Measurements from ENCODE around the gene DPP6.

Gene DPP6

DNA sequence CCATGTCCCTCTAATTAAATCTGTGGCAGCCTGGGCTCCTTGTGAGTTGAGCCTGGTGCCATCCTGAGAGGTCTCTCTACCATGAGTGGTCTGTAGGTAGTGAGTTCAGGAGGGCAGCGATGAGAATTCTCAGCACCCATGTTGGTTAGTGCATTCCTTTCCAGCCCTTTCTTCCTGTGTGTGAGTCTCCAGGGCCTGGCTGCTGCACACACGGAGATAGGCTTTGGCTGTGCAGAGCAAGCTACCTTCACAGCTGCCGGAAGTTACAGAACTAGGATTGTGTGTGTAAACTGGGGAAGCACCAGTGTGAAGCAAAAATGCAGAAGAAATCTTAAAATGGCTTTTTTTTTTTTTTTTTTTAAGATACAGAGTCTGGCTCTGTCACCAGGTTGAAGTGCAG, 592.2 kb downstream of the DPP6 start:
- Histone ChIP-seq H3K9ac (ENCODE audit: low read length) (no peak overlapping the region), H3K27me3 (ENCODE audit: control insufficient read depth, insufficient read depth, low read length) (no peaks in the 10 kb centered on the region), H3K9me3 (ENCODE audit: control insufficient read depth, insufficient read depth, low read depth, low read length) (no peaks in the 10 kb centered on the region), H3K4me1 (ENCODE audit: control insufficient read depth, insufficient read depth, low read length) (no peaks in the 10 kb centered on the region), H3K27ac (ENCODE audit: low read depth, low read length) (no peak overlapping the region), H3K36me3 (ENCODE audit: control insufficient read depth, insufficient read depth, low read length) (no peaks in the 10 kb centered on the region), H3K4me3 (ENCODE audit: low read depth, low read length) (no peak overlapping the region)

DNA sequence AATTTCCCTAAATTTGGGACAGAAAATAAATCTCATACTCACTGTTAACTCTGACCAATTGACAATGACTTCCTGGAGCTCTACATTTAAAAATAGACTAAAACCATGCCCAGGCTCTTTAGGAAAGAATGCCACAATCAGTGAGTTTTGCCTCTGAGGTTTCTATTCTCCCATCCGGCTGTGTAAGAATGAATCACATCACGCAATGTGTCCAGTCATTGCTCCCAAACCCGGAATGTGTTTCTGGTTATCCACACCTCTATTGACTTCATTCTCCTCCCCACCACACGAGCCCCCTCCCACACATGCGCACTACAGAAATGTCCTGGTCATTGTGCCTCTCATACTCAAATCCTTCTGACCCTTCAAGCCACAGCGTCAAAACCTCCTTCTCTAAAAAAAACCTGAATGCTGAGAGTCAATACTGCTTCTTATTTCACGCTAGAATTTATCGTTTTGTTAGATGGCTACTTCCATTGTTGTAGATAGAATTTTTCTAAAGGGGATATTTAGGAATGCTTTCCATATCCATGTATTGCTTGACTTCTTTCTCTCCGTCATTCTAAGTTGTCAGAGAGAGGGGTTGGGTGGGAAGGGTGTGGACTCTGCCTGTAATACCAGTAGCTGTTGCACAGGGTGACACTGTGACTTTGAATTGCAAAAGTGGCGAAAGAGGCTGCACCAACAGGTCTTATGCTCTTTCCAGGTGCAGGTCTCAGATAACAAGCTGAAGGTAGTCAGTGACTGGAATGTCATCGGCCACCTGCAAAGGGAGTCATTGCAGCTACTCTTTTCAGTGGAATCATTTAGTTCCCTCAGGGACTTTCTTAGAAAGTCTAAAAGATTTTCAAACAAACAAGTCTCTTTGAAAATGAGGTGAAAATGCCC, 594.2 kb downstream of the DPP6 start:
- no peak overlapping the region for H3K4me3 ChIP-seq (ENCODE audit: low read depth, low read length)
- no peak overlapping the region for H3K9ac ChIP-seq (ENCODE audit: low read length)
- peaks cover 9% of the 10 kb centered on the region; the same call in 1 of the 2 replicates for H3K9me3 ChIP-seq (ENCODE audit: control insufficient read depth, insufficient read depth, low read depth, low read length)
- no peaks in the 10 kb centered on the region for H3K36me3 ChIP-seq (ENCODE audit: control insufficient read depth, insufficient read depth, low read length)
- no peaks in the 10 kb centered on the region for H3K27me3 ChIP-seq (ENCODE audit: control insufficient read depth, insufficient read depth, low read length)
- H3K4me1 ChIP-seq (ENCODE audit: control insufficient read depth, insufficient read depth, low read length) = no peaks in the 10 kb centered on the region
- no peak overlapping the region for H3K27ac ChIP-seq (ENCODE audit: low read depth, low read length)

DNA sequence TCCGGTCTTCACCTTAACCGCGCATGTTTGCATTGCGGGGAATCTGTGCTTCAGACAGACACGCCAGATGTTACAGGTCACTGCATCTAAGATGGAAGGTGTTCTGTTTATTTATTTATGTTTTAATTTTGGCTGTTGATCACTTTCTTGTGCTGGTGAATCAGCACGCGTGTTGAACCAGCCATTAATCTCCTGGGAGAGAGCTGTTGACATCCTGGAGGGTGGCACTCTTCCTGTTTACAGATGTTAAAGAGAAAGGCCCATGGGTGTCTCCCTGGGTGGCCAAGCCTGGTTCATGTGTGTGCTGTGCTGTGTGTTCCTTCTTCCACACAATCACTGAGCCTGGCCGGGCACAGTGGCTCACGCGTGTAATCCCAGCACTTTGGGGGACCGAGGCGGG, 595.4 kb downstream of the DPP6 start:
- H3K9me3 ChIP-seq (ENCODE audit: control insufficient read depth, insufficient read depth, low read depth, low read length) = peaks cover 9% of the 10 kb centered on the region; the same call in 1 of the 2 replicates

DNA sequence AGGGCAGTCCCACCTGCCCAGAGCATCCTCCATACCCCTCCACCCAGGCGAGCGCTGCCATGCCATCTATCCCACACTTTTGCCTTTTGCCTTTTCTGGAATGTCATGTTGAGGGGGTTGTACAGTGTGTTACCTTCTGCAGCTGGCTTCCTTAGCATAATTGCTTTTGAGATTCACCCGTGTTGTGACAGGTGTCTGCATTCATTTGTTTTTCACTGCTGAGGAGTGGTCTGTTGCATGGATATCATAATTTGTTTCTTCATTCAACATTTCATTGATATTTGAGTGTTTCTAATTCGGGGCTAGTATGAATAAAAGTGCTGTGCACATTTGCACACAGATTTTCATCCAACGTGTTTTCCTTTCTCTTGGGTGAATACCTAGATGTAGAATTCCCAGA, 596.8 kb downstream of the DPP6 start:
- Histone ChIP-seq H3K4me1 (ENCODE audit: control insufficient read depth, insufficient read depth, low read length) (no peaks in the 10 kb centered on the region), H3K27ac (ENCODE audit: low read depth, low read length) (no peak overlapping the region), H3K36me3 (ENCODE audit: control insufficient read depth, insufficient read depth, low read length) (no peaks in the 10 kb centered on the region), H3K9ac (ENCODE audit: low read length) (no peak overlapping the region), H3K27me3 (ENCODE audit: control insufficient read depth, insufficient read depth, low read length) (0 out of 2 replicates have a peak, but pooled peaks cover 2% of the 10 kb centered on the region), H3K4me3 (ENCODE audit: low read depth, low read length) (no peak overlapping the region), H3K9me3 (ENCODE audit: control insufficient read depth, insufficient read depth, low read depth, low read length) (peaks cover 9% of the 10 kb centered on the region; the same call in 1 of the 2 replicates)

More for the DNA sequence above, 595.4 kb downstream of the DPP6 start:
- Histone ChIP-seq H3K27me3 (ENCODE audit: control insufficient read depth, insufficient read depth, low read length) (no peaks in the 10 kb centered on the region), H3K27ac (ENCODE audit: low read depth, low read length) (no peak overlapping the region), H3K36me3 (ENCODE audit: control insufficient read depth, insufficient read depth, low read length) (no peaks in the 10 kb centered on the region), H3K4me3 (ENCODE audit: low read depth, low read length) (no peak overlapping the region), H3K4me1 (ENCODE audit: control insufficient read depth, insufficient read depth, low read length) (no peaks in the 10 kb centered on the region), H3K9ac (ENCODE audit: low read length) (no peak overlapping the region)

DNA sequence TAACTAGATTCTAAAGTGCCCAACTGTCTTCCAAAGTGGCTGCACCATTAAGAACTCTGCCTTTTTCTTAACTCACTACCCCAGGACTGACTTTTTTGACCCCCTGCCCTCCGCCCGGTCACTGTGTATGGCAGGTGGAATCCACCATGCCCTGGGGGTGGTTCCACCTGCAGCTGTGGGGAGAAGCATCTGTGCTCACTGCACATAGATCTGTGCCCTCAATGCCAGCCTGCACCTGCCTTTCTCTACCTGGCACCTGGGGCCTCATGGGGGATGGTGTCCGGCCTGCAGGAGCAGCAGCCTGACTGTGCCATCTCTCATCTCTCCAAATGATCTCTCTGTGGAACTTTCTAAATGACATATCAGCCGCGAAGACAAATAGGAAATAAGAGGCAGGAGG, 597.2 kb downstream of the DPP6 start:
- Histone ChIP-seq H3K27ac (ENCODE audit: low read depth, low read length) (no peak overlapping the region), H3K4me1 (ENCODE audit: control insufficient read depth, insufficient read depth, low read length) (no peaks in the 10 kb centered on the region), H3K9ac (ENCODE audit: low read length) (no peak overlapping the region), H3K4me3 (ENCODE audit: low read depth, low read length) (no peak overlapping the region), H3K36me3 (ENCODE audit: control insufficient read depth, insufficient read depth, low read length) (no peaks in the 10 kb centered on the region), H3K9me3 (ENCODE audit: control insufficient read depth, insufficient read depth, low read depth, low read length) (peaks cover 9% of the 10 kb centered on the region; the same call in 1 of the 2 replicates), H3K27me3 (ENCODE audit: control insufficient read depth, insufficient read depth, low read length) (0 out of 2 replicates have a peak, but pooled peaks cover 2% of the 10 kb centered on the region)

DNA sequence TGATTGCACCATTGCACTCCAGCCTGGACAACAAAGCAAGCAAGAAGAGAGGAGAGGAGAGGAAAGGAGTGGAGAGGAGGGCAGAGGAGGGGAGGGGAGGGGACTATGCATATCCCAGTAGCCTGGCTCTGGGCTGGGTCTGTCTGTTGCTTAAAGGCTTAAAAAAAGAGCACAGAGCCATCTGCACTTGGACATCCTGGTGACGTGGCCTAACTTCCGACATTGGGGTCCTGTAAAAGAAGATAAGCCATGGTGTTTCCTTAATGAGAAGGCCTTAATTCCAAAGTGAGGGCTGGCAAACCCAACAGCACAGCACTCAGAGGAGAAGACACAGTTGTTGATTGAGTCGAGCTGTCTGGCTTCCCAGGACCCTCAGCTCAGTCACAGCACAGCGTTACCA, 598.1 kb downstream of the DPP6 start:
- Histone ChIP-seq H3K9me3 (ENCODE audit: control insufficient read depth, insufficient read depth, low read depth, low read length) (peaks cover 9% of the 10 kb centered on the region; the same call in 1 of the 2 replicates), H3K27me3 (ENCODE audit: control insufficient read depth, insufficient read depth, low read length) (0 out of 2 replicates have a peak, but pooled peaks cover 2% of the 10 kb centered on the region), H3K4me3 (ENCODE audit: low read depth, low read length) (no peak overlapping the region)

DNA sequence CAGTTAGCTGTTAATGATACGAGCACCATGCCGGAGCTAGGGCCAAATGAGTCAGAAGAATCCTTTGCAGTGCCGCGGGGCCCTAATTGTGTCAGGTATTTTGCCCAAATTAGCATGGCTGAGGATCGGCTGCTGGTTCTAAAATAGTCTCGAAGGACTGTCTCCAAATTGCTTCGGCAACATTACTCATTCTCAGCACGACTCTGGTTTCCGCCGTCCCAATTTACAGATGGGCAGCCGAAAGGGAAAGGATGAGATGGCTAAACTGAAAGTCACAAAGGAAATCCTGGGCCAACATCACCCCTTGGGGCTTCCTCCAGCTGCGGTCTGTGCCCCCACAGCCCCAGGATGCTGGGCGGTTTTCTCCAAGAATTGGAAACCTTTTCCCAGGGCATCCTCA, 599.3 kb downstream of the DPP6 start:
- Histone ChIP-seq H3K9ac (ENCODE audit: low read length) (no peak overlapping the region), H3K9me3 (ENCODE audit: control insufficient read depth, insufficient read depth, low read depth, low read length) (peaks cover 9% of the 10 kb centered on the region; the same call in 1 of the 2 replicates), H3K4me1 (ENCODE audit: control insufficient read depth, insufficient read depth, low read length) (no peaks in the 10 kb centered on the region), H3K27me3 (ENCODE audit: control insufficient read depth, insufficient read depth, low read length) (0 out of 2 replicates have a peak, but pooled peaks cover 2% of the 10 kb centered on the region), H3K36me3 (ENCODE audit: control insufficient read depth, insufficient read depth, low read length) (no peaks in the 10 kb centered on the region), H3K27ac (ENCODE audit: low read depth, low read length) (no peak overlapping the region), H3K4me3 (ENCODE audit: low read depth, low read length) (no peak overlapping the region)

More for the DNA sequence above, 598.1 kb downstream of the DPP6 start:
- Histone ChIP-seq H3K27ac (ENCODE audit: low read depth, low read length) (no peak overlapping the region), H3K4me1 (ENCODE audit: control insufficient read depth, insufficient read depth, low read length) (no peaks in the 10 kb centered on the region), H3K36me3 (ENCODE audit: control insufficient read depth, insufficient read depth, low read length) (no peaks in the 10 kb centered on the region), H3K9ac (ENCODE audit: low read length) (no peak overlapping the region)

DNA sequence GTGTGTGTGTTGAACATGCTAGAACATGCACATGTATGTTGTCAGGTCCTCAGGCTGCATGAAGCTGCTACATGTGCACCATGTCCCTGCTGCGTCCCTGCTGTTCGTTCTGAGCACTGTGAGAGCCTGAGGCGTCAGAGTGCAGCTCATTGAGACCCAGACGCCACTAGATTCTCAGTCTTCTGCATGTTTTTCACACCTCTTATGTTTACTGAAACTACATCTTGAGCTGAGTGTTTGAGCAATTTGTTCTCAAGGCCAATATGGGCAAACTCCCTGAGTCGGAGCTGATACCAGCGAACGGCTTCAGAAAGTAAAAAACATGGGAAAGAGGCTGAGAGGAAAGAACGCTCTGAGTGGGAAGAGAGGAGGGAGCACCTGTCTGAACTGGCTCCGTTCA, 600.4 kb downstream of the DPP6 start:
- Histone ChIP-seq H3K27me3 (ENCODE audit: control insufficient read depth, insufficient read depth, low read length) (0 out of 2 replicates have a peak, but pooled peaks cover 2% of the 10 kb centered on the region), H3K27ac (ENCODE audit: low read depth, low read length) (no peak overlapping the region), H3K4me1 (ENCODE audit: control insufficient read depth, insufficient read depth, low read length) (no peaks in the 10 kb centered on the region), H3K9me3 (ENCODE audit: control insufficient read depth, insufficient read depth, low read depth, low read length) (peaks cover 9% of the 10 kb centered on the region; the same call in 1 of the 2 replicates), H3K9ac (ENCODE audit: low read length) (no peak overlapping the region), H3K4me3 (ENCODE audit: low read depth, low read length) (no peak overlapping the region), H3K36me3 (ENCODE audit: control insufficient read depth, insufficient read depth, low read length) (no peaks in the 10 kb centered on the region)

DNA sequence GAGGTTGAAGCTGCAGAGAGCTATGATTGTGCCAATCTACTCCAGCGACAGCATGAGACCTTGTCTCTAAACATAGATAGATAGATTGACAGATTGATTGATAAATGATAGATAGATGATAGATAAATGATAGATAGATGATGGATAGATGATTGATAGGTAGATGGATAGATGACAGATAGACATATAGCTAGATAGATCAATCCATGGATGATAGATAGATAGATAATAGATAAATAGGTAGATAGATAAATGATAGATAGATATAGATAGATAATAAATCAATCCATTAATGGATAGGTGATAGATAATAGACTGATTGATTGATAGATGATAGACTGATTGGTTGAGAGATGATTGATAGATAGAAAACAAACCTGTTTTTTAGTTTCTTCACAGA, 601.1 kb downstream of the DPP6 start:
- no peaks in the 10 kb centered on the region for H3K36me3 ChIP-seq (ENCODE audit: control insufficient read depth, insufficient read depth, low read length)

DNA sequence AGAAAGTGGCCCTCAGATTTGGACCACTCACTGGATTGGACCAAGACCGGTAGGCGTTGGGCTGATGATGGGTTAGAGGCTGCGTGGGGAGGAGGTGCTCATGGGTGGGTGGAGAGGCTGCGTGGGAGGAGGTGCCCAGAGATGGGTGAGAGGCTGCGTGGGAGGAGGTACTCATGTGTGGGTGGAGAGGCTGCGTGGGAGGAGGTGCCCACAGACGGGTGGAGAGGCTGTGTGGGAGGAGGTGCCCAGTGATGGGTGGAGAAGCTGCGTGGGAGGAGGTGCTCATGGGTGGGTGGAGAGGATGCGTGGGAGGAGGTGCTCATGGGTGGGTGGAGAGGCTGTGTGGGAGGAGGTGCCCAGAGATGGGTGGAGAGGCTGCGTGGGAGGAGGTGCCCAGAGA, 604.4 kb downstream of the DPP6 start:
- Histone ChIP-seq H3K4me3 (ENCODE audit: low read depth, low read length) (no peak overlapping the region), H3K4me1 (ENCODE audit: control insufficient read depth, insufficient read depth, low read length) (no peaks in the 10 kb centered on the region), H3K9me3 (ENCODE audit: control insufficient read depth, insufficient read depth, low read depth, low read length) (peaks cover 10% of the 10 kb centered on the region), H3K36me3 (ENCODE audit: control insufficient read depth, insufficient read depth, low read length) (no peaks in the 10 kb centered on the region), H3K9ac (ENCODE audit: low read length) (no peak overlapping the region), H3K27ac (ENCODE audit: low read depth, low read length) (no peak overlapping the region), H3K27me3 (ENCODE audit: control insufficient read depth, insufficient read depth, low read length) (0 out of 2 replicates have a peak, but pooled peaks cover 2% of the 10 kb centered on the region)

More for the DNA sequence above, 601.1 kb downstream of the DPP6 start:
- Histone ChIP-seq H3K4me1 (ENCODE audit: control insufficient read depth, insufficient read depth, low read length) (no peaks in the 10 kb centered on the region), H3K27ac (ENCODE audit: low read depth, low read length) (no peak overlapping the region), H3K9me3 (ENCODE audit: control insufficient read depth, insufficient read depth, low read depth, low read length) (peaks cover 9% of the 10 kb centered on the region; the same call in 1 of the 2 replicates), H3K4me3 (ENCODE audit: low read depth, low read length) (no peak overlapping the region), H3K27me3 (ENCODE audit: control insufficient read depth, insufficient read depth, low read length) (0 out of 2 replicates have a peak, but pooled peaks cover 2% of the 10 kb centered on the region), H3K9ac (ENCODE audit: low read length) (no peak overlapping the region)

DNA sequence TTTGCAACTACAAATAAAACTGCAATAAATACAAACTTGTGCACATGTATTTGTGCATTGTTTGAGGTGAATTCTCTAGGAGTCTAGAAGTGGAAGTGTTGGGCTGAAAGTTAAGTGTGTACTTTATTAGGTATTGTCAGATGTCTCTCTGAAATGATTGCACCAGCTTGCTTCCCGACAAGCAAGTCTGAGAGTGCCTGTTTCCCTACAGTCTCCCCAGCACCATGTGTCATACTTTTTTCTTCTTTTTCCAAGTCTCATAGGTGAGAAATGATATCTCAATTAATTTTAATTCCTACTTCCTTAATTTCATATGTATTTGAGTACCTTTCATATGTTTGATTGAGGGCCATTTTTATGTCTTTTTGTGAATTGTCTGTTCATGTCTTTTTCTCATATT, 614.6 kb downstream of the DPP6 start:
- no peak overlapping the region for H3K4me3 ChIP-seq (ENCODE audit: low read depth, low read length)
- H3K27me3 ChIP-seq (ENCODE audit: control insufficient read depth, insufficient read depth, low read length) = no peaks in the 10 kb centered on the region
- H3K9me3 ChIP-seq (ENCODE audit: control insufficient read depth, insufficient read depth, low read depth, low read length) = peaks cover 21% of the 10 kb centered on the region

More for the DNA sequence above, 614.6 kb downstream of the DPP6 start:
- Histone ChIP-seq H3K36me3 (ENCODE audit: control insufficient read depth, insufficient read depth, low read length) (no peaks in the 10 kb centered on the region), H3K4me1 (ENCODE audit: control insufficient read depth, insufficient read depth, low read length) (no peaks in the 10 kb centered on the region), H3K27ac (ENCODE audit: low read depth, low read length) (no peak overlapping the region), H3K9ac (ENCODE audit: low read length) (no peak overlapping the region)
